ENCODE measurements around the gene GSPT1. TPM values are rescaled to one million over a fixed set of nuclear protein-coding genes. Genes with fewer than 3 reads are reported as not detected.
"Not testable (repeated sequence)": the region's sequence is repeated elsewhere in the genome, so short reads cannot be mapped to it uniquely, and the experiment has no call there.

GSPT1 gene
- total RNA-seq, 2 experiments from 2014 or later, result 54.3 to 146 TPM

DNA sequence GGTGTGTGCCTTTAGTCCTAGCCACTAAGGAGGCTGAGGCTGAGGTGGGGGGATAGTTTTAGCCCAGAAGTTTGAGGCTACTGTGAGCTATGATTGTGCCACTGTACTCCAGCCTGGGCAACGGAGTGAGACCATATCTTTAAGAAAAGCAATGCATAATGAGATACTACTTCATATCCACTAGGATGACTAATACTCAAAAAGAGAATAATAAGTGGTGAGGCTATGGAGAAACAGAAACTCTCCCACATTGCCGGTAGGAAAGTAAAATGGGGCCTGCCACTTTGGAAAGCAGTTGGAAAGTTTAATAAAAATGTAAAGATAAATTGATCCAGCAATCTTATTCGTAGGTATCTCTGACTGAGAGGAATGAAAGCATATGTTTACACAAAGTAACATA, 30.7 kb upstream of the GSPT1 start:
- Histone ChIP-seq H3K79me2 (ENCODE audit: insufficient read depth, low read depth, low read length) (no peaks in the 10 kb centered on the region), H3K36me3 (ENCODE audit: insufficient read depth, low read length) (no peaks in the 10 kb centered on the region), H3K9me2 (ENCODE audit: insufficient read depth, low read length) (no peaks in the 10 kb centered on the region), H3K4me2 (ENCODE audit: low read length) (no peak overlapping the region), H3K4me3 (ENCODE audit: low read depth, low read length, poor library complexity, severe bottlenecking) (no peak overlapping the region), H3K9me3 (ENCODE audit: low read length) (no peaks in the 10 kb centered on the region), H3K27ac (ENCODE audit: low read depth, low read length, poor library complexity, severe bottlenecking) (no peak overlapping the region), H3K4me1 (ENCODE audit: insufficient read depth, low read length, poor library complexity, severe bottlenecking) (peaks cover 18% of the 10 kb centered on the region), H4K20me1 (ENCODE audit: insufficient read depth, low read length) (no peaks in the 10 kb centered on the region), H2AFZ (ENCODE audit: low read length) (no peak overlapping the region)
- ChIA-PET POLR2A (interaction anchor here (0.6 to 1.1 kb wide), 2 partner anchors 18 to 435 kb away, joined by 3 read pairs; partner anchors contain the start of gene TNFRSF17), CTCF (ENCODE audit: unreplicated experiment) (no interaction called here)
- no peak for DNase-seq (ENCODE audit: low spot score)
- BruUV-seq (replicated peaks), result no TSS peak
- intact Hi-C loops (cut with micrococcal nuclease; ENCODE audit: unreplicated experiment), result no loop called here
- no peak for TF ChIP-seq EZH2phosphoT487 (IDR thresholded peaks at IDR 0.05; ENCODE audit: borderline replicate concordance, low read depth, low read length)
- TF ChIP-seq, protein P1, sequence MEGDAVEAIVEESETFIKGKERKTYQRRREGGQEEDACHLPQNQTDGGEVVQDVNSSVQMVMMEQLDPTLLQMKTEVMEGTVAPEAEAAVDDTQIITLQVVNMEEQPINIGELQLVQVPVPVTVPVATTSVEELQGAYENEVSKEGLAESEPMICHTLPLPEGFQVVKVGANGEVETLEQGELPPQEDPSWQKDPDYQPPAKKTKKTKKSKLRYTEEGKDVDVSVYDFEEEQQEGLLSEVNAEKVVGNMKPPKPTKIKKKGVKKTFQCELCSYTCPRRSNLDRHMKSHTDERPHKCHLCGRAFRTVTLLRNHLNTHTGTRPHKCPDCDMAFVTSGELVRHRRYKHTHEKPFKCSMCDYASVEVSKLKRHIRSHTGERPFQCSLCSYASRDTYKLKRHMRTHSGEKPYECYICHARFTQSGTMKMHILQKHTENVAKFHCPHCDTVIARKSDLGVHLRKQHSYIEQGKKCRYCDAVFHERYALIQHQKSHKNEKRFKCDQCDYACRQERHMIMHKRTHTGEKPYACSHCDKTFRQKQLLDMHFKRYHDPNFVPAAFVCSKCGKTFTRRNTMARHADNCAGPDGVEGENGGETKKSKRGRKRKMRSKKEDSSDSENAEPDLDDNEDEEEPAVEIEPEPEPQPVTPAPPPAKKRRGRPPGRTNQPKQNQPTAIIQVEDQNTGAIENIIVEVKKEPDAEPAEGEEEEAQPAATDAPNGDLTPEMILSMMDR (conservative IDR thresholded peaks at IDR 0.05; ENCODE audit: low read length), result no peak

DNA sequence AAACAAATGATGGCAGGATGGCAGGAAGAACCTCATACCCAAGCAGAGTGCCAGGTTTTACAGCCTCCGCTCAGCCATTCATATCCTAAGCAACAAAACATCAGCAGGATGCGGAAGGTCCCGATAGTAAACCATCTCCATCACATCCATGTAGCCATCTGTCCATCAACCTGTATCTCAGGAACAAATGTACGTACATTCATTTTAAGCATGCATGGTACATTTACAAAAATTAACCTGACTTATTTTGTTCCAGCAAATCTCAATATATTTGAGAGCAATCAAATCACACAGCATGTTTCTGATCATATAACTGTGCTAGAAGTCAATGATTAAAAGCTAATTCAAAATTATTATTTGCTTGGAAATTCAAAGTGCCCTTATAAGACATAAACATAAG, 26.2 kb upstream of the GSPT1 start, which contains the start of gene NPIPB2:
Gene NPIPB2 (minus strand): TSS at position 101 of the 400 bp plus-strand sequence. CDS start 0 bp downstream, at position 101.
- H2AFZ ChIP-seq (ENCODE audit: low read length); H3K4me2 ChIP-seq (ENCODE audit: low read length); H3K36me3 ChIP-seq (ENCODE audit: insufficient read depth, low read length); H3K9me2 ChIP-seq (ENCODE audit: insufficient read depth, low read length); H4K20me1 ChIP-seq (ENCODE audit: insufficient read depth, low read length); H3K27ac ChIP-seq (ENCODE audit: low read depth, low read length, poor library complexity, severe bottlenecking); H3K79me2 ChIP-seq (ENCODE audit: insufficient read depth, low read depth, low read length); H3K4me1 ChIP-seq (ENCODE audit: insufficient read depth, low read length, poor library complexity, severe bottlenecking); DNase-seq (ENCODE audit: low spot score); POLR2A ChIA-PET; H3K9me3 ChIP-seq (ENCODE audit: low read length); H3K4me3 ChIP-seq (ENCODE audit: low read depth, low read length, poor library complexity, severe bottlenecking); BruUV-seq (replicated peaks); CTCF ChIA-PET (ENCODE audit: unreplicated experiment); intact Hi-C loops (cut with micrococcal nuclease; ENCODE audit: unreplicated experiment): not testable (repeated sequence)

DNA sequence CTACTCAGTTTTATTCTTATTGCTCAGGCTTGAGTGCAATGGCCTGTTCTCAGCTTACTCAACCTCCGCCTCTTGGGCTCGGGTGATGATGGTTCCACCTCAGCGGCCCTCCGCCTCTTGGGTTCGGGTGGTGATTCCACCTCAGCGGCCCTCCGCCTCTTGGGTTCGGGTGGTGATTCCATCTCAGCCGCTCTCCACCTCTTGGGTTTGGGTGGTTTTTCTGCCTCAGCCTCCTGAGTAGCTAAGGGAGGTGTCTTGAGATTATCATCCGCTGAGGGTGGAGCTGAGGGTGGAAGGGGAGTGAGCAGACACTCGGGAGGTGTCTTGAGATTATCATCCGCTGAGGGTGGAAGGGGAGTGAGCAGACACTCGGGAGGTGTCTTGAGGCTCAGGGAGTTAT, 11.6 kb upstream of the GSPT1 start:
- CTCF ChIA-PET (ENCODE audit: unreplicated experiment); H3K9me2 ChIP-seq (ENCODE audit: insufficient read depth, low read length); H3K9me3 ChIP-seq (ENCODE audit: low read length): not testable (repeated sequence)

DNA sequence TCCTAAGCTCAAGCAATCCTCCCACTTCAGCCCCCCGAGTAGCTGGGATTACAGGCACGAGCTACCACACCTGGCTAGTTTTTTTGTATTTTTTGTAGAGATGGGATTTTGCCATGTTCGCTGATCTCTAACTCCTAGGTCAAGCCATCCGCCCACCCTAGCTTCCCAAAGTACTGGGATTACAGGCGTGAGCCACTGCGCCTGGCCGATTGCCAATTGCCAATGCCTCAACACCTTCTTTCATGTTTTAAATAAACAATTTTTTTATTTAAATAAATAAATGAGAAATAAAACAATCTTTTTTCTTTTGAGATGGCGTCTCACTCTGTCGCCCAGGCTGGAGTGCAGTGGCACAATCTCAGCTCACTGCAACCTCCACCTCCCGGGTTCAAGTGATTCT, 8.3 kb upstream of the GSPT1 start:
- H3K36me3 ChIP-seq (ENCODE audit: insufficient read depth, low read length); H3K4me3 ChIP-seq (ENCODE audit: low read depth, low read length, poor library complexity, severe bottlenecking); H3K4me1 ChIP-seq (ENCODE audit: insufficient read depth, low read length, poor library complexity, severe bottlenecking); POLR2A ChIA-PET; DNase-seq (ENCODE audit: low spot score); H3K9me2 ChIP-seq (ENCODE audit: insufficient read depth, low read length); H3K79me2 ChIP-seq (ENCODE audit: insufficient read depth, low read depth, low read length); intact Hi-C loops (cut with micrococcal nuclease; ENCODE audit: unreplicated experiment); H3K4me2 ChIP-seq (ENCODE audit: low read length); H2AFZ ChIP-seq (ENCODE audit: low read length); H3K9me3 ChIP-seq (ENCODE audit: low read length); CTCF ChIA-PET (ENCODE audit: unreplicated experiment); BruUV-seq (replicated peaks); H4K20me1 ChIP-seq (ENCODE audit: insufficient read depth, low read length); H3K27ac ChIP-seq (ENCODE audit: low read depth, low read length, poor library complexity, severe bottlenecking): not testable (repeated sequence)

More for the DNA sequence above, 11.6 kb upstream of the GSPT1 start:
- H3K4me2 ChIP-seq (ENCODE audit: low read length); H3K79me2 ChIP-seq (ENCODE audit: insufficient read depth, low read depth, low read length); H3K27ac ChIP-seq (ENCODE audit: low read depth, low read length, poor library complexity, severe bottlenecking); H4K20me1 ChIP-seq (ENCODE audit: insufficient read depth, low read length); H3K4me1 ChIP-seq (ENCODE audit: insufficient read depth, low read length, poor library complexity, severe bottlenecking); H3K36me3 ChIP-seq (ENCODE audit: insufficient read depth, low read length); BruUV-seq (replicated peaks); H2AFZ ChIP-seq (ENCODE audit: low read length); H3K4me3 ChIP-seq (ENCODE audit: low read depth, low read length, poor library complexity, severe bottlenecking); intact Hi-C loops (cut with micrococcal nuclease; ENCODE audit: unreplicated experiment); DNase-seq (ENCODE audit: low spot score): not testable (repeated sequence)
- POLR2A ChIA-PET, result interaction anchor here (0.8 kb wide), 1 partner anchor 874 kb away, joined by 3 read pairs; no protein-coding TSS in a partner anchor
